ENCODE data around the gene NT5C1A.

NT5C1A gene

GRCh38 chr1:39668111-39668510 lies 3.8 kb downstream of the NT5C1A start:
- TF ChIP-seq, protein P1, sequence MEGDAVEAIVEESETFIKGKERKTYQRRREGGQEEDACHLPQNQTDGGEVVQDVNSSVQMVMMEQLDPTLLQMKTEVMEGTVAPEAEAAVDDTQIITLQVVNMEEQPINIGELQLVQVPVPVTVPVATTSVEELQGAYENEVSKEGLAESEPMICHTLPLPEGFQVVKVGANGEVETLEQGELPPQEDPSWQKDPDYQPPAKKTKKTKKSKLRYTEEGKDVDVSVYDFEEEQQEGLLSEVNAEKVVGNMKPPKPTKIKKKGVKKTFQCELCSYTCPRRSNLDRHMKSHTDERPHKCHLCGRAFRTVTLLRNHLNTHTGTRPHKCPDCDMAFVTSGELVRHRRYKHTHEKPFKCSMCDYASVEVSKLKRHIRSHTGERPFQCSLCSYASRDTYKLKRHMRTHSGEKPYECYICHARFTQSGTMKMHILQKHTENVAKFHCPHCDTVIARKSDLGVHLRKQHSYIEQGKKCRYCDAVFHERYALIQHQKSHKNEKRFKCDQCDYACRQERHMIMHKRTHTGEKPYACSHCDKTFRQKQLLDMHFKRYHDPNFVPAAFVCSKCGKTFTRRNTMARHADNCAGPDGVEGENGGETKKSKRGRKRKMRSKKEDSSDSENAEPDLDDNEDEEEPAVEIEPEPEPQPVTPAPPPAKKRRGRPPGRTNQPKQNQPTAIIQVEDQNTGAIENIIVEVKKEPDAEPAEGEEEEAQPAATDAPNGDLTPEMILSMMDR (conservative IDR thresholded peaks at IDR 0.05; ENCODE audit: low read depth, low read length) = no peak
- no peak overlapping the region for H3K4me3 ChIP-seq (ENCODE audit: low read length)
- DNase-seq (ENCODE audit: low read depth) = no peak

GRCh38 chr1:39666772-39667171 lies 5.1 kb downstream of the NT5C1A start:
- no peak for DNase-seq (ENCODE audit: low read depth)
- H3K4me3 ChIP-seq (ENCODE audit: low read length) = no peak overlapping the region
- TF ChIP-seq, protein P1 (conservative IDR thresholded peaks at IDR 0.05; ENCODE audit: low read depth, low read length) = no peak

- no peak overlapping the region for H3K4me3 ChIP-seq (ENCODE audit: low read length)
- TF ChIP-seq, protein P1 (conservative IDR thresholded peaks at IDR 0.05; ENCODE audit: low read depth, low read length) = no peak
- no peak for DNase-seq (ENCODE audit: low read depth)
Observed at GRCh38 chr1:39663559-39663958, 8.3 kb downstream of the NT5C1A start.

DNA sequence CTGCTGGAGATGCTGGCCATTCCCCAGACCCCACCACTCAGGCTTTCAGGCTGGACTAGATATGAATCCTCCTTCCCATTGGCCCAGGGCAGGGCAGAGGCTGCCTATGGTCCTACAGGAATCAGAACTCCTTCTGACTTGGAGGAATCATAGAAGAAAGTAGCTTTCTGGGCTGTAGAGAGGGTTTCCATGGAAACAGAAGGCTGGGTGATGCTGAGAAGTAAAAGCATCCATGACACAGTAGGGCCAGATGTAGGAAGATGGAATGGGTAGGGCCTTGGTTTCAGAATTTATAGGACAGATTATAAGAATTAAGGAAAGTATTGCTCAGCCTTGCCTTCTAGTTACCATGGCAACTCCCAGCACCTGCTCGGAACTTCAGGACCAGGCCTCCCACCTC lies 9.0 kb downstream of the NT5C1A start:
- TF ChIP-seq, protein P1 (conservative IDR thresholded peaks at IDR 0.05; ENCODE audit: low read depth, low read length) = no peak
- DNase-seq (ENCODE audit: low read depth) = no peak
- no peak overlapping the region for H3K4me3 ChIP-seq (ENCODE audit: low read length)

DNA sequence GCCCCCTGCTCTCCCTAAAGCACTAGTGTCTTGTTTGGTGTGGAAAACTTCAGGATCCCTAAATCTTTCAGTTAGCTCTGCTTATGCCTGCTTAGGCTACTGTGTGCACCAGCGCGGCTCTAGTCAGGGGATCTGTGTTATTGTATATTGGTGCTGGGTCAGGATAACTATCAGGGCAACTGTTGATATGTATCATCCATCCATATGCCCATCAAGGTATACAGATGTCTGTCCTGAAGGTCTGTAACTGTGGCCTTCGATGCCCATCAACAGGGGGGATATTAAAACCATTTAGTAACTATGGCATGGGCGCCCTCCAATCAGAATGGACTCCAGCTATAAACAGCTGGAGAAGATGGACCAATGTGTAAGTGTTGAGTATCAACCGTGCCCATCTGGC lies 12.4 kb downstream of the NT5C1A start:
- TF ChIP-seq, protein P1 (conservative IDR thresholded peaks at IDR 0.05; ENCODE audit: low read depth, low read length) = no peak
- no peak overlapping the region for H3K4me3 ChIP-seq (ENCODE audit: low read length)
- DNase-seq (ENCODE audit: low read depth) = no peak

- TF ChIP-seq, protein P1 (conservative IDR thresholded peaks at IDR 0.05; ENCODE audit: low read depth, low read length) = no peak
- no peak overlapping the region for H3K4me3 ChIP-seq (ENCODE audit: low read length)
- no peak for DNase-seq (ENCODE audit: low read depth)
Observed at GRCh38 chr1:39659110-39659509, 12.8 kb downstream of the NT5C1A start.

DNA sequence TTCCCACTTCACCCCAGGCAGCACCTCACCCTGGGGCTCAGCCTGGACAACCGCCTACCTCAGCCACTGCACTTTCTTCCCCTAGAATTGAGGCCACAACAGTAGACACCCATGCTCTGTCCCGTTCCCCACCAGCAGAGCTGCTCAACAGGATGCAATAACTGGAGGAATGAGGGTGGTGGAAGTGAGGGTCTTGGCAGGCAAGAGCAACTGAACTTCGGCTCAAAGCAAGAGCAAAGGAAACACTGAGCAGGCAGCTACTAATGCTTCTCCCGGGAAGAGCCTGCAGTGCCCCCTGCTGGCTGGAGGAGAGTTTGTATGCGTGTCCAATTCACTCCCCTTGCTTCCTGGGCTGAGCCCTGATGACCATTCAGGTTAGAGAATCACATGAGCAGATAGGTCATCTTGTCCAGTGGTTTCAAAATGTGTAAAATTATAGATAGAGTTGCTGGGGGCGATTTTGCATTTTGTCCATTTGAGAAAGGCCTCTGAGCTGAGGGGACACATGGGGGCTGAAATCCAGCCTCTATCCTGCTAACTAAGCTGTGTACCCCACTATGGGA lies 13.9 kb downstream of the NT5C1A start:
- no peak overlapping the region for H3K4me3 ChIP-seq (ENCODE audit: low read length)
- no peak for DNase-seq (ENCODE audit: low read depth)
- TF ChIP-seq, protein P1 (conservative IDR thresholded peaks at IDR 0.05; ENCODE audit: low read depth, low read length) = peak; percentile 85

Measured in retinal pigment epithelial cell (primary cell).